K562 (cell line): ENCODE results near the gene TARP.

Source experiments
- ATAC-seq: fragments of 200-7000 bp; cut with Tn5 transposase; 3 replicates; pipeline ENCODE4 v1.9.1; 2020; ENCODE audit warnings: moderate library complexity
- BruUV-seq: library from RNA; stranded (reverse); fragments of 400-500 nt; replicated peaks from 2 replicates; lab custom pipeline; 2021; lab: Mats Ljungman, UMichigan
- CTCF ChIA-PET: fragments of 300-600 bp; formaldehyde crosslinking; extraction: SDS; loops from one replicate; lab custom pipeline; 2021; ENCODE audit warnings: low intra/inter-chr PET ratio; lab: Yijun Ruan, JAX
- POLR2A ChIA-PET: fragments of 300-600, 350-650 bp; sonication (Branson Sonifier 250); formaldehyde crosslinking; extraction: SDS; loops from one replicate; lab custom pipeline; 2021; ENCODE audit warnings: antibody characterized with exemption, inconsistent platforms; lab: Yijun Ruan, JAX
- DNase-seq, 4 experiments: peaks; one replicate each; pipeline versions ENCODE4 v3.0.0 to v3.0.0-alpha.2; 2011 to 2018; ENCODE audit warnings: low spot score in 3 of 4, mixed read lengths in 3 of 4; ENCODE audit errors: extremely low read depth in 1 of 4
- FAIRE-seq: peaks from 2 replicates; lab custom pipeline; 2011; peaks lifted over from hg19 to GRCh38; lab: Jason Lieb, UNC
- H2AFZ ChIP-seq: 2 replicates; pipeline ENCODE4 v1.6.0; 2011; ENCODE audit warnings: low read depth, low read length, control low read depth, inconsistent platforms
- H3K27ac ChIP-seq: fragments of 200-600 bp; 3 replicates; pipeline ENCODE4 v1.8.0; 2011; ENCODE audit warnings: low read depth, mild to moderate bottlenecking, control low read depth, inconsistent platforms, low read length, moderate library complexity, mixed read lengths; ENCODE audit errors: extremely low read depth
- H3K27me3 ChIP-seq, 2 experiments: fragments of 300-600 bp in 1 of 2; 2 replicates in 1 of 2; 3 replicates in 1 of 2; pipeline versions ENCODE4 v1.6.0 to v1.8.0; 2011; ENCODE audit warnings: inconsistent platforms in 2 of 2, low read length in 2 of 2, mild to moderate bottlenecking in 1 of 2, mixed read lengths in 1 of 2, moderate library complexity in 1 of 2; ENCODE audit not compliant: control insufficient read depth in 2 of 2, insufficient read depth in 2 of 2
- H3K36me3 ChIP-seq: fragments of 300-600 bp; 3 replicates; pipeline ENCODE4 v1.8.0; 2011; ENCODE audit warnings: mild to moderate bottlenecking, low read length, inconsistent platforms; ENCODE audit not compliant: control insufficient read depth, insufficient read depth
- H3K4me1 ChIP-seq, 2 experiments: fragments of 200-600 bp in 1 of 2; replicated peaks in 1 of 2; 2 replicates in 1 of 2; 3 replicates in 1 of 2; pipeline versions ENCODE4 v1.5.1 to v1.8.0; 2011; ENCODE audit warnings: inconsistent platforms in 2 of 2, low read length in 2 of 2, mild to moderate bottlenecking in 1 of 2, mixed read lengths in 1 of 2, moderate library complexity in 1 of 2; ENCODE audit not compliant: control insufficient read depth in 2 of 2, insufficient read depth in 2 of 2
- H3K4me2 ChIP-seq: 2 replicates; pipeline ENCODE4 v1.6.1; 2011; ENCODE audit warnings: low read length, control low read depth, inconsistent platforms, mixed read lengths; ENCODE audit not compliant: insufficient read depth
- H3K4me3 ChIP-seq: fragments of 200-600 bp; sonication (generic), shearing (Covaris generic); 2 replicates; pipeline ENCODE4 v1.5.1; 2016; ENCODE audit warnings: control low read depth, inconsistent platforms
- H3K79me2 ChIP-seq: fragments of 200-600 bp; 3 replicates; pipeline ENCODE4 v1.8.0; 2011; ENCODE audit warnings: low read length, inconsistent platforms; ENCODE audit not compliant: control insufficient read depth, insufficient read depth
- H3K9ac ChIP-seq, 2 experiments: 2 replicates each; pipeline versions ENCODE4 v1.6.0 to v1.6.1; 2011; ENCODE audit warnings: low read depth in 2 of 2, low read length in 2 of 2, control low read depth in 1 of 2, inconsistent platforms in 1 of 2, mild to moderate bottlenecking in 1 of 2, mixed read lengths in 1 of 2; ENCODE audit not compliant: insufficient read depth in 1 of 2
- H3K9me1 ChIP-seq: one replicate; pipeline ENCODE4 v1.6.0; 2011; ENCODE audit warnings: inconsistent platforms, mild to moderate bottlenecking, low read length, moderate library complexity; ENCODE audit not compliant: control insufficient read depth, insufficient read depth
- H3K9me3 ChIP-seq: replicated peaks from 2 replicates; pipeline ENCODE4 v1.5.1; 2011; ENCODE audit warnings: low read depth, low read length, inconsistent platforms; ENCODE audit not compliant: control insufficient read depth, insufficient read depth
- H4K20me1 ChIP-seq: replicated peaks from 2 replicates; pipeline ENCODE4 v1.6.1; 2011; ENCODE audit warnings: low read length, inconsistent platforms, mixed read lengths; ENCODE audit not compliant: control insufficient read depth, insufficient read depth
- NCOA2 ChIP-seq, 2 experiments: fragments of 450-650 bp; IDR thresholded peaks; 2 replicates each; pipeline ENCODE4 v1.6.1; 2018; ENCODE audit warnings: mild to moderate bottlenecking in 2 of 2, moderate library complexity in 1 of 2; ENCODE audit not compliant: partially characterized antibody in 2 of 2
- NONO ChIP-seq, 2 experiments: fragments of 200-400 bp in 1 of 2; fragments of 450-650 bp in 1 of 2; formaldehyde crosslinking in 1 of 2; IDR thresholded peaks; 2 replicates each; pipeline ENCODE4 v1.6.1; 2017; ENCODE audit warnings: low read depth in 2 of 2, mild to moderate bottlenecking in 2 of 2, moderate library complexity in 2 of 2, low read length in 1 of 2
- NRF1 ChIP-seq, 2 experiments: fragments of 450-650 bp; IDR thresholded peaks in 1 of 2; conservative IDR thresholded peaks in 1 of 2; 2 replicates each; pipeline ENCODE4 v1.6.1; 2014; ENCODE audit warnings: mild to moderate bottlenecking in 2 of 2
- POLR2A ChIP-seq: fragments of 450-650 bp; conservative IDR thresholded peaks from 2 replicates; pipeline ENCODE4 v1.6.1; 2016
- RHOXF2B ChIP-seq: fragments of 250-450 bp; sonication (Bioruptor Pico); conservative IDR thresholded peaks from 2 replicates; pipeline ENCODE4 v1.5.1; 2021
- SMARCC2 ChIP-seq: fragments of 450-650 bp; IDR thresholded peaks from 2 replicates; pipeline ENCODE4 v1.6.1; 2017; ENCODE audit warnings: antibody characterized with exemption, moderate library complexity, mild to moderate bottlenecking, low read depth
- TSC22D4 ChIP-seq: fragments of 450-650 bp; IDR thresholded peaks from 2 replicates; pipeline ENCODE4 v1.6.1; 2016; ENCODE audit warnings: missing genetic modification characterization, missing biosample characterization, control low read depth
- ZFP30 ChIP-seq: fragments of 250-450 bp; sonication (Bioruptor Pico); IDR thresholded peaks from 2 replicates; pipeline ENCODE4 v1.8.0; 2022; ENCODE audit warnings: moderate library complexity, mild to moderate bottlenecking, inconsistent platforms, borderline replicate concordance
- ZKSCAN1 ChIP-seq: fragments of 150-350 bp; IDR thresholded peaks from 2 replicates; pipeline ENCODE4 v1.6.1; 2016; ENCODE audit warnings: low read depth, low read length
- WGBS: fragments of 100-300 bp; shearing (Covaris generic); methylation state at CpG from one replicate; pipeline ENCODE4 v1.1.6; 2016; ENCODE audit warnings: low coverage, mixed read lengths; ENCODE audit not compliant: insufficient coverage; ENCODE audit errors: missing lambda C conversion rate; 5-methylcytosine and 5-hydroxymethylcytosine counted together
- in situ Hi-C: fragments of 300-500 bp; cut with MboI; formaldehyde crosslinking; loops from 4 replicates; pipeline ENCODE4 v1.15.0; 2018; ENCODE audit warnings: inconsistent platforms, mixed read lengths
- intact Hi-C: fragments of 100-400 bp; cut with micrococcal nuclease; formaldehyde crosslinking; loops from 2 replicates; pipeline ENCODE4 v1.14.2; 2022
- TF ChIP-seq, protein P1 (sequence below): sonication (generic); formaldehyde crosslinking; IDR thresholded peaks from 2 replicates; pipeline ENCODE4 v1.8.1; 2023; ENCODE audit warnings: mild to moderate bottlenecking, missing genetic modification reagents, moderate library complexity
- TF ChIP-seq, protein P2 (sequence below): sonication (generic); formaldehyde crosslinking; IDR thresholded peaks from 2 replicates; pipeline ENCODE4 v1.5.0; 2020; ENCODE audit warnings: missing genetic modification reagents
- TF ChIP-seq, protein P3 (sequence below): fragments of 250-450 bp; sonication (Bioruptor Pico); IDR thresholded peaks from 2 replicates; pipeline ENCODE4 v1.8.0; 2021; ENCODE audit warnings: borderline replicate concordance, mild to moderate bottlenecking, moderate library complexity; ENCODE audit not compliant: poor library complexity, severe bottlenecking

Gene TARP

DNA sequence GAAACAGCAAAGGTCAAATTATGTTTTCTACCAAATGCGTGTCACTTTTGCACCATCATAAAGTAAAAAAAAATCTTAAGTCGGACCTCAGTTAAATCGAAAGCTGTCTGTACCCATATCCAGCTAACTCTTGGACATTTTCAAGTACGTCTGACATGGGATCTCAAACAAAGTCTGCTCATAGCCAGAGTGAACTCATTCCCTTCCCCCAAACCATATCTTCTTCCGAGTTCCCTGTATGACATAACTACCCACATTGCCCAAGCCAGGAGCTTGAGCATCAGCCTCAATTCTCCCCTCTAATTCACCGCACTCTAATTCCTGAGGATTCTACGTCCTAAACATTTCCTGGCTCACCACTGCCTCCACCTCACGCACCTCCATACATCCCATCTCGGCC is 44.8 kb upstream of the TARP start:
- ChIA-PET POLR2A (interaction anchor here (0.6 to 2.2 kb wide), 6 partner anchors 9 to 103 kb away, joined by 3 to 11 read pairs (median 4); no protein-coding TSS in a partner anchor), CTCF (interaction anchor here (1.4 to 1.8 kb wide), 2 partner anchors 210 to 213 kb away, joined by 10 to 12 read pairs; no protein-coding TSS in a partner anchor)
- no peaks in the 10 kb centered on the region for H3K79me2 ChIP-seq
- H3K9ac ChIP-seq: no peak overlapping the region
- no peak overlapping the region for H3K4me3 ChIP-seq
- BruUV-seq: no TSS peak
- WGBS: 32% methylated on average over 9 of the region's 9 CpGs
- 0 out of 5 replicates have a peak, but pooled peaks cover 0 to 5% of the 10 kb centered on the region in 2 experiments for H3K27me3 ChIP-seq
- no peaks in the 10 kb centered on the region for H3K9me1 ChIP-seq
- FAIRE-seq (no peak), ATAC-seq (no peak), DNase-seq (no peak)
- no peak for TF ChIP-seq POLR2A
- no peak for TF ChIP-seq NONO (IDR thresholded peaks at IDR 0.05; ENCODE audit: low read depth in 2 of 2, low read length in 1 of 2)
- TF ChIP-seq, protein P1, sequence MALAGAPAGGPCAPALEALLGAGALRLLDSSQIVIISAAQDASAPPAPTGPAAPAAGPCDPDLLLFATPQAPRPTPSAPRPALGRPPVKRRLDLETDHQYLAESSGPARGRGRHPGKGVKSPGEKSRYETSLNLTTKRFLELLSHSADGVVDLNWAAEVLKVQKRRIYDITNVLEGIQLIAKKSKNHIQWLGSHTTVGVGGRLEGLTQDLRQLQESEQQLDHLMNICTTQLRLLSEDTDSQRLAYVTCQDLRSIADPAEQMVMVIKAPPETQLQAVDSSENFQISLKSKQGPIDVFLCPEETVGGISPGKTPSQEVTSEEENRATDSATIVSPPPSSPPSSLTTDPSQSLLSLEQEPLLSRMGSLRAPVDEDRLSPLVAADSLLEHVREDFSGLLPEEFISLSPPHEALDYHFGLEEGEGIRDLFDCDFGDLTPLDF: no peak
- TF ChIP-seq NRF1 (conservative IDR thresholded peaks at IDR 0.05 in 1 of 2, IDR thresholded peaks at IDR 0.05 in 1 of 2): no peak
- TF ChIP-seq, protein P2, sequence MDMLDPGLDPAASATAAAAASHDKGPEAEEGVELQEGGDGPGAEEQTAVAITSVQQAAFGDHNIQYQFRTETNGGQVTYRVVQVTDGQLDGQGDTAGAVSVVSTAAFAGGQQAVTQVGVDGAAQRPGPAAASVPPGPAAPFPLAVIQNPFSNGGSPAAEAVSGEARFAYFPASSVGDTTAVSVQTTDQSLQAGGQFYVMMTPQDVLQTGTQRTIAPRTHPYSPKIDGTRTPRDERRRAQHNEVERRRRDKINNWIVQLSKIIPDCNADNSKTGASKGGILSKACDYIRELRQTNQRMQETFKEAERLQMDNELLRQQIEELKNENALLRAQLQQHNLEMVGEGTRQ: no peak
- no peak for TF ChIP-seq NCOA2 (IDR thresholded peaks at IDR 0.05; ENCODE audit: partially characterized antibody in 2 of 2)
- TF ChIP-seq ZKSCAN1: no peak
- no peak for TF ChIP-seq RHOXF2B (CRISPR knock-in tag)
- TF ChIP-seq TSC22D4 (tag): no peak
- TF ChIP-seq, protein P3, sequence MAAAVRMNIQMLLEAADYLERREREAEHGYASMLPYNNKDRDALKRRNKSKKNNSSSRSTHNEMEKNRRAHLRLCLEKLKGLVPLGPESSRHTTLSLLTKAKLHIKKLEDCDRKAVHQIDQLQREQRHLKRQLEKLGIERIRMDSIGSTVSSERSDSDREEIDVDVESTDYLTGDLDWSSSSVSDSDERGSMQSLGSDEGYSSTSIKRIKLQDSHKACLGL: no peak
- TF ChIP-seq ZFP30 (CRISPR knock-in tag): no peak
- TF ChIP-seq SMARCC2: no peak
- no peaks in the 10 kb centered on the region; a peak in 1 of 5 replicates for H3K4me1 ChIP-seq
- no peak overlapping the region; the same call in 1 of the 2 replicates for H2AFZ ChIP-seq
- no peaks in the 10 kb centered on the region for H4K20me1 ChIP-seq
- no peaks in the 10 kb centered on the region for H3K9me3 ChIP-seq
- in situ Hi-C loops: no loop called here
- intact Hi-C loops: loop anchor here (2.0 to 5.0 kb wide), 3 partner anchors 95 to 416 kb away; no protein-coding TSS in a partner anchor
- H3K36me3 ChIP-seq: no peaks in the 10 kb centered on the region
- H3K4me2 ChIP-seq: no peak overlapping the region; the same call in 1 of the 2 replicates
- no peak overlapping the region for H3K27ac ChIP-seq
